PFSK-1 (cell line): Measurements from ENCODE around the gene TTLL7.

Source experiments
- POLR2AphosphoS5 ChIP-seq: IDR thresholded peaks from 2 replicates; pipeline ENCODE4 v1.6.1; 2012; ENCODE audit warnings: low read depth, mild to moderate bottlenecking, control low read depth, low read length, moderate library complexity
- REST ChIP-seq, 2 experiments: IDR thresholded peaks; 2 replicates each; pipeline versions ENCODE4 v1.6.1 to v1.8.0; 2011 to 2012; ENCODE audit warnings: low read depth in 2 of 2, low read length in 2 of 2, control low read depth in 1 of 2, inconsistent platforms in 1 of 2, mild to moderate bottlenecking in 1 of 2, moderate library complexity in 1 of 2; ENCODE audit not compliant: insufficient read depth in 1 of 2
- SIN3A ChIP-seq: IDR thresholded peaks from 2 replicates; pipeline ENCODE4 v1.6.1; 2012; ENCODE audit warnings: mild to moderate bottlenecking, low read length, moderate library complexity, borderline replicate concordance; ENCODE audit not compliant: insufficient read depth

DNA sequence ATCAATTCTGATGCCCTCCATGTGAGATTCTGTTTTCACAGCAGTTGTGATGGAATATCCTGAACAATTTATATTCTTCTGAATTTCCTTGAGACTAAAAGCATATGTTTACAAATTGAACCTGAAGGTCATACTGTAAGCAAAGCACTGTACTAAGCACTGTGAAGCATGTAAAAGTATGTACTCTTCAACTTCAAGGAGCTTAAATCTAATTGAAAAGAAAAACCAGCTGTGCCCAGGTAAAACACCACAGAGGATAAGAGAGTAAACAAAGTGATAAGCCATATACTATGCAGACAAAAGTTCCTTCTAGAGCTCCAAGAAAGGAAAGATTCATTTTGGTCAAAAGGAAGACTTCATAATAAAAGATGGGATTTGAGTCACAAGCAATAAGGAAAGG is 71.9 kb downstream of the TTLL7 start:
- no peak for TF ChIP-seq SIN3A
- TF ChIP-seq POLR2AphosphoS5: no peak
- TF ChIP-seq REST (IDR thresholded peaks at IDR 0.05; ENCODE audit: insufficient read depth in 1 of 2, low read depth in 2 of 2, low read length in 2 of 2): no peak
